ENCODE data around the gene MIP. TPM values are rescaled to one million over a fixed set of nuclear protein-coding genes. Genes with fewer than 3 reads are reported as not detected.
"Not testable (repeated sequence)": the region's sequence is repeated elsewhere in the genome, so short reads cannot be mapped to it uniquely, and the experiment has no call there.

MIP gene
- polyA plus RNA-seq (2013) = 0.16 TPM in 1 of 2 replicates, not detected in the other

GRCh38 chr12:56454557-56454956 is at the start of gene MIP:
MIP (minus strand) TSS chr12:56454657; CDS start chr12:56454613, 44 bp downstream.
- peaks cover 1% of the 10 kb centered on the region for H3K79me1 ChIP-seq (ENCODE audit: low read length)
- no peak within 1 kb of the TSS for H3K9ac ChIP-seq (ENCODE audit: low read length)
- no peak within 1 kb of the TSS for H3K4me2 ChIP-seq (ENCODE audit: low read length)
- no peaks in the 10 kb centered on the region for H3K79me2 ChIP-seq (ENCODE audit: control insufficient read depth, insufficient read depth, low read length, poor library complexity)
- no peak within 1 kb of the TSS for H3K23ac ChIP-seq (ENCODE audit: low read length)
- H4K91ac ChIP-seq (ENCODE audit: low read depth, low read length) = no peak within 1 kb of the TSS
- no peak within 1 kb of the TSS for H2AK5ac ChIP-seq (ENCODE audit: low read length)
- H3K18ac ChIP-seq (ENCODE audit: low read length) = no peak within 1 kb of the TSS
- no peak within 1 kb of the TSS for H4K12ac ChIP-seq (ENCODE audit: low read depth, low read length)
- no peak within 1 kb of the TSS for H2BK120ac ChIP-seq (ENCODE audit: insufficient read depth, low read length, poor library complexity)
- H3K4me1 ChIP-seq (ENCODE audit: control insufficient read depth in 1 of 2, insufficient read depth in 2 of 2, low read length in 2 of 2) = no peaks in the 10 kb centered on the region
- no peak within 1 kb of the TSS for H2BK5ac ChIP-seq (ENCODE audit: low read depth, low read length, poor library complexity)
- no peak within 1 kb of the TSS for H3K4me3 ChIP-seq (ENCODE audit: low read depth, low read length)
- no peak within 1 kb of the TSS for H3K4ac ChIP-seq (ENCODE audit: low read depth, low read length)
- H4K8ac ChIP-seq (ENCODE audit: low read depth, low read length) = no peak within 1 kb of the TSS
- H3K36me3 ChIP-seq (ENCODE audit: control insufficient read depth in 1 of 2, insufficient read depth in 2 of 2, low read length in 2 of 2) = no peaks in the 10 kb centered on the region
- no peaks in the 10 kb centered on the region for H3K9me3 ChIP-seq (ENCODE audit: insufficient read depth, low read depth, low read length)
- H3K14ac ChIP-seq (ENCODE audit: low read length) = no peak within 1 kb of the TSS
- WGBS (ENCODE audit: extremely low coverage, insufficient coverage, insufficient read length) = no CpG with 5 or more reads among the region's 5 CpGs
- H3K27me3 ChIP-seq (ENCODE audit: insufficient read depth, low read length) = no peaks in the 10 kb centered on the region
- DNase-seq = no peak
- no peak within 1 kb of the TSS for H3K27ac ChIP-seq (ENCODE audit: low read depth, low read length)
- H2AFZ ChIP-seq (ENCODE audit: insufficient read depth, low read length, poor library complexity) = no peak within 1 kb of the TSS
- H2BK12ac ChIP-seq (ENCODE audit: low read length) = no peak within 1 kb of the TSS

- H2BK5ac ChIP-seq (ENCODE audit: low read depth, low read length, poor library complexity); H2AK5ac ChIP-seq (ENCODE audit: low read length); H3K79me1 ChIP-seq (ENCODE audit: low read length); H3K9me3 ChIP-seq (ENCODE audit: insufficient read depth, low read depth, low read length); H3K36me3 ChIP-seq (ENCODE audit: control insufficient read depth in 1 of 2, insufficient read depth in 2 of 2, low read length in 2 of 2); H3K4ac ChIP-seq (ENCODE audit: low read depth, low read length); H3K4me1 ChIP-seq (ENCODE audit: control insufficient read depth in 1 of 2, insufficient read depth in 2 of 2, low read length in 2 of 2); H3K18ac ChIP-seq (ENCODE audit: low read length); H3K4me2 ChIP-seq (ENCODE audit: low read length); H2BK12ac ChIP-seq (ENCODE audit: low read length); DNase-seq; H4K8ac ChIP-seq (ENCODE audit: low read depth, low read length); H2BK120ac ChIP-seq (ENCODE audit: insufficient read depth, low read length, poor library complexity); H3K4me3 ChIP-seq (ENCODE audit: low read depth, low read length); H4K12ac ChIP-seq (ENCODE audit: low read depth, low read length); H3K23ac ChIP-seq (ENCODE audit: low read length); H4K91ac ChIP-seq (ENCODE audit: low read depth, low read length); H3K79me2 ChIP-seq (ENCODE audit: control insufficient read depth, insufficient read depth, low read length, poor library complexity); H3K27me3 ChIP-seq (ENCODE audit: insufficient read depth, low read length); H2AFZ ChIP-seq (ENCODE audit: insufficient read depth, low read length, poor library complexity); H3K9ac ChIP-seq (ENCODE audit: low read length); H3K14ac ChIP-seq (ENCODE audit: low read length); H3K27ac ChIP-seq (ENCODE audit: low read depth, low read length): not testable (repeated sequence)
- no CpG with 5 or more reads among the region's 13 CpGs for WGBS (ENCODE audit: extremely low coverage, insufficient coverage, insufficient read length)
Observed at GRCh38 chr12:56499879-56500278, 45.4 kb upstream of the MIP start.

DNA sequence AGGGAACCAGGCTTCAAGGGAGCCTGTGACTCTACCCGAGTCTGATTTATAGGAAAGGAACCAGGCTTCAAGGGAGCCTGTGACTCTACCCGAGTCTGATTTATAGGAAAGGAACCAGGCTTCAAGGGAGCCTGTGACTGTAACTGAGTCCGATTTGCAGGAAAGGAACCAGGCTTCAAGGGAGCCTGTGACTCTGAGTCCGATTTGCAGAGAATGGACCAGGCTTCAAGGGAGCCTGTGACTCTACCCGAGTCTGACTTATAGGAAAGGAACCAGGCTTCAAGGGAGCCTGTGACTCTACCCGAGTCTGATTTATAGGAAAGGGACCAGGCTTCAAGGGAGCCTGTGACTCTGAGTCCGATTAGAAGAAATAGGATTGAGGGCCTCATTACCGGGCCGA is 45.0 kb upstream of the MIP start:
- H3K9me3 ChIP-seq (ENCODE audit: insufficient read depth, low read depth, low read length); H3K23ac ChIP-seq (ENCODE audit: low read length); H2BK12ac ChIP-seq (ENCODE audit: low read length); H4K91ac ChIP-seq (ENCODE audit: low read depth, low read length); H3K36me3 ChIP-seq (ENCODE audit: control insufficient read depth in 1 of 2, insufficient read depth in 2 of 2, low read length in 2 of 2); H4K12ac ChIP-seq (ENCODE audit: low read depth, low read length); H3K14ac ChIP-seq (ENCODE audit: low read length); H3K4me2 ChIP-seq (ENCODE audit: low read length); DNase-seq; H3K18ac ChIP-seq (ENCODE audit: low read length); H2AFZ ChIP-seq (ENCODE audit: insufficient read depth, low read length, poor library complexity); H2BK120ac ChIP-seq (ENCODE audit: insufficient read depth, low read length, poor library complexity); H3K79me2 ChIP-seq (ENCODE audit: control insufficient read depth, insufficient read depth, low read length, poor library complexity); H3K4me1 ChIP-seq (ENCODE audit: control insufficient read depth in 1 of 2, insufficient read depth in 2 of 2, low read length in 2 of 2); H4K8ac ChIP-seq (ENCODE audit: low read depth, low read length); H2BK5ac ChIP-seq (ENCODE audit: low read depth, low read length, poor library complexity); H3K4ac ChIP-seq (ENCODE audit: low read depth, low read length); H3K27me3 ChIP-seq (ENCODE audit: insufficient read depth, low read length); H3K27ac ChIP-seq (ENCODE audit: low read depth, low read length); H3K4me3 ChIP-seq (ENCODE audit: low read depth, low read length); H3K9ac ChIP-seq (ENCODE audit: low read length); H2AK5ac ChIP-seq (ENCODE audit: low read length); H3K79me1 ChIP-seq (ENCODE audit: low read length): not testable (repeated sequence)
- no CpG with 5 or more reads among the region's 9 CpGs for WGBS (ENCODE audit: extremely low coverage, insufficient coverage, insufficient read length)

DNA sequence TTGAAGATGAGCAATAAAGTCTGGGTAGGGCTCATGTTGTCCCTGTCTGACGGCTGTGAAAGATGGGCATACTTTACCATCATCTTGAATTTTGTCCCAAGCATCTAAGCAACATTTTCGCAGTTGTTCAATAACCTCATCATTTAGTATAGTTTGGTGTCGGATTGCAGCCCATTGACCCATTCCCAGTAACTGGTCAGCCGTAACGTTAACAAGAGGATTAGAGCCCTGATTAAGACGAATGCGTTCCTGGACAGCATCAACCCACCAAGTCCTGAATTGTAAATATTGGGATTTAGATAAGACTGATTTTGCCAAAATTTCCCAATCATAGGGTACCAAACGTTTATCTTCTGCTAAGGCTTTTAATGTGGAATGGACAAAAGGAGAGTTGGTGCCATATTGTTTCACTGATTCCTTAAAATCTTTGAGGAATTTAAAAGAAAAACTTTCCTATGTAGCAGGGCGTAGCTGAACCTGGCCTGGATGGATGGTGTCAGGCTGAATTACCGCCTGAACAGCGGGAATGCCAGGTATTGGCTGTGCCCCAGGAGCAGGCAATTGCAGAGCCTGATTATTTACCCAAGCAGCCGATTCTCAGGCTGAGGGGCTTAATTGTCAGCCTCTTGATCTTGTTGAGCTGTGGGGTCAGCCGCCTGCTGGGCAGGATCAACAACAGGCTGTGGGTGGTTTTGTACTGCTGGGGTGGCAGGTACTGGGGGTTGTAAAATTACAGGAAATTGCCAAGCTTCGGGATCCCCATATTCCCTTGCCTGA is 43.9 kb upstream of the MIP start:
- H3K4ac ChIP-seq (ENCODE audit: low read depth, low read length); H2BK120ac ChIP-seq (ENCODE audit: insufficient read depth, low read length, poor library complexity); H3K9ac ChIP-seq (ENCODE audit: low read length); H3K14ac ChIP-seq (ENCODE audit: low read length); H2AFZ ChIP-seq (ENCODE audit: insufficient read depth, low read length, poor library complexity); H3K79me2 ChIP-seq (ENCODE audit: control insufficient read depth, insufficient read depth, low read length, poor library complexity); H3K27me3 ChIP-seq (ENCODE audit: insufficient read depth, low read length); H3K79me1 ChIP-seq (ENCODE audit: low read length); H3K36me3 ChIP-seq (ENCODE audit: control insufficient read depth in 1 of 2, insufficient read depth in 2 of 2, low read length in 2 of 2); H3K4me3 ChIP-seq (ENCODE audit: low read depth, low read length); H3K27ac ChIP-seq (ENCODE audit: low read depth, low read length); H4K8ac ChIP-seq (ENCODE audit: low read depth, low read length); H4K91ac ChIP-seq (ENCODE audit: low read depth, low read length); H4K12ac ChIP-seq (ENCODE audit: low read depth, low read length); H3K4me2 ChIP-seq (ENCODE audit: low read length); H3K18ac ChIP-seq (ENCODE audit: low read length); H2AK5ac ChIP-seq (ENCODE audit: low read length); H3K23ac ChIP-seq (ENCODE audit: low read length); H3K4me1 ChIP-seq (ENCODE audit: control insufficient read depth in 1 of 2, insufficient read depth in 2 of 2, low read length in 2 of 2); H2BK12ac ChIP-seq (ENCODE audit: low read length); DNase-seq; H2BK5ac ChIP-seq (ENCODE audit: low read depth, low read length, poor library complexity): not testable (repeated sequence)
- H3K9me3 ChIP-seq (ENCODE audit: insufficient read depth, low read depth, low read length) = peaks cover 14% of the 10 kb centered on the region
- no CpG with 5 or more reads among the region's 14 CpGs for WGBS (ENCODE audit: extremely low coverage, insufficient coverage, insufficient read length)
